T-cell (primary cell): ENCODE measurements around the gene NSMCE4A. TPM values are rescaled to one million over a fixed set of nuclear protein-coding genes. Genes with fewer than 3 reads are reported as not detected.
"Not testable (repeated sequence)": the region's sequence is repeated elsewhere in the genome, so short reads cannot be mapped to it uniquely, and the experiment has no call there.

Source experiments
- ATAC-seq, 4 experiments: fragments of 200-7000 bp in 3 of 4; fragments of 150-1000 bp in 1 of 4; cut with Tn5 transposase; replicated peaks in 1 of 4; 1 replicate in 3 of 4; 2 replicates in 1 of 4; pipeline ENCODE4 v1.10.0; 2021; ENCODE audit warnings: moderate library complexity in 3 of 4, mild to moderate bottlenecking in 2 of 4, moderate number of reproducible peaks in 1 of 4
- CTCF ChIA-PET, 2 donors: fragments of 300-600 bp; sonication (Branson Sonifier 250); formaldehyde crosslinking; loops; one replicate each; lab custom pipeline; 2022; ENCODE audit warnings: antibody characterized with exemption in 2 of 2; lab: Charles Lee
- POLR2A ChIA-PET, 2 donors: fragments of 300-600 bp; sonication (Branson Sonifier 250); formaldehyde crosslinking; loops; one replicate each; lab custom pipeline; 2022; ENCODE audit warnings: antibody characterized with exemption in 2 of 2; lab: Charles Lee
- DNase-seq, 35 experiments: peaks; one replicate each; pipeline versions ENCODE4 v3.0.0 to v3.0.0-alpha.2; 2013 to 2023
- H3K27ac ChIP-seq: one replicate; pipeline ENCODE4 v1.5.1; 2013; ENCODE audit warnings: low read length
- H3K27me3 ChIP-seq, 2 experiments: replicated peaks in 1 of 2; 1 replicate in 1 of 2; 2 replicates in 1 of 2; pipeline versions ENCODE4 v1.6.1 to v1.7.0; 2013; ENCODE audit warnings: low read length in 1 of 2, mixed read lengths in 1 of 2; ENCODE audit not compliant: control insufficient read depth in 2 of 2, insufficient read depth in 2 of 2; ENCODE audit errors: extremely low read depth in 1 of 2
- H3K36me3 ChIP-seq, 2 donors: 1 replicate in 1 of 2; 2 replicates in 1 of 2; pipeline versions ENCODE4 v1.6.1 to v1.7.0; 2013; ENCODE audit warnings: low read length in 1 of 2; ENCODE audit not compliant: control insufficient read depth in 2 of 2, insufficient read depth in 1 of 2; ENCODE audit errors: extremely low read depth in 1 of 2
- H3K4me1 ChIP-seq, 2 experiments: 1 replicate in 1 of 2; 2 replicates in 1 of 2; pipeline versions ENCODE4 v1.6.1 to v1.7.0; 2013; ENCODE audit warnings: low read length in 2 of 2, mixed read lengths in 1 of 2; ENCODE audit not compliant: insufficient read depth in 2 of 2, control insufficient read depth in 1 of 2; ENCODE audit errors: extremely low read depth in 1 of 2
- H3K4me3 ChIP-seq, 2 donors: 1 replicate in 1 of 2; 2 replicates in 1 of 2; pipeline versions ENCODE4 v1.5.1 to v1.7.0; 2013; ENCODE audit warnings: mild to moderate bottlenecking in 2 of 2, low read length in 1 of 2, moderate library complexity in 1 of 2; ENCODE audit not compliant: control insufficient read depth in 1 of 2; ENCODE audit errors: extremely low read depth in 1 of 2
- H3K9me3 ChIP-seq: 2 replicates; pipeline ENCODE4 v1.7.0; 2013
- H3K27ac Mint-ChIP-seq, 2 donors: one replicate each; pipeline ENCODE4 v1.8.0; 2020 to 2021; ENCODE audit warnings: mild to moderate bottlenecking in 2 of 2, mixed read lengths in 2 of 2
- H3K27me3 Mint-ChIP-seq, 2 donors: one replicate each; pipeline ENCODE4 v1.8.0; 2021 to 2022; ENCODE audit warnings: mixed read lengths in 2 of 2
- H3K36me3 Mint-ChIP-seq: one replicate; pipeline ENCODE4 v1.8.0; 2021; ENCODE audit warnings: mixed read lengths
- H3K4me1 Mint-ChIP-seq, 3 donors: one replicate each; pipeline ENCODE4 v1.8.0; 2020 to 2022; ENCODE audit warnings: mixed read lengths in 3 of 3, mild to moderate bottlenecking in 1 of 3
- H3K4me3 Mint-ChIP-seq, 3 donors: one replicate each; pipeline ENCODE4 v1.8.0; 2020 to 2022; ENCODE audit warnings: mild to moderate bottlenecking in 3 of 3, mixed read lengths in 3 of 3, moderate library complexity in 3 of 3
- H3K9me3 Mint-ChIP-seq, 3 donors: one replicate each; pipeline ENCODE4 v1.8.0; 2020 to 2022; ENCODE audit warnings: mixed read lengths in 3 of 3
- WGBS: methylation state at CpG from one replicate; pipeline ENCODE4 v1.1.5; 2013; ENCODE audit warnings: missing lambda C conversion rate; ENCODE audit not compliant: insufficient coverage; 5-methylcytosine and 5-hydroxymethylcytosine counted together
- total RNA-seq, 35 experiments: library from RNA in 6 of 35; stranded (reverse) in 6 of 35; fragments of 120-200 nt in 1 of 35; gene quantifications; one replicate each; pipeline versions ENCODE4 v1.2.1 to v1.2.4 and lab custom pipeline; 2013 to 2026

NSMCE4A gene
- total RNA-seq, 5 donors from 2014 or later (not counting 1 experiment from before 2014, with no cell fraction given), result 41.6 to 79.7 (median 77.5) TPM

DNA sequence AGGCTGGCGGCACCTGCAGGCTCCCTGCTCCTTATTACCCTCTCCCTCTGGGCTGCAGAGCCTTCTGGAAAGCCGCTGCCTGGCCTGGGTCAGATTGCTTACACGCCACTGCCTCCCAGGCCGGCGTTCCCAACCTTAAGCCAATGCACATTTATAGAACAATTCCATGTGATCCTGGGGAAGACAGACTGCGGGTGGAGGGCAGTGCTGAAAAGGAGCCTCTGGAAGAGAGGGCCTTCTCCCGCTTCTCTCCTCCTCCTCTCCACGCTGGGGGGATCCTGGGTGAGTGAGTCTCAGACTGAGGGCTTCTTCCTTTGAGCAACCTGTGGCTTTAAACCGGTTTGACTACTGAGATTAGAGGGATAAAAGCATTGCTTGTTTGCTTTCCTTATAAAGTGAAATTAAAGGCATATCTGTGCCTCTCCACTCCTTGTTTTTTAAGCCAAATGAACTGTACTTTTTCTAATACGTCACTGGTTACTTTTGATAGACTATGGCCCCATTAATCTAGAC, 19.5 kb upstream of the NSMCE4A start:
- WGBS, result 60% methylated on average over 1 of the region's 10 CpGs
- POLR2A ChIA-PET, result no interaction called here
- no peaks in the 10 kb centered on the region for H3K36me3 ChIP-seq
- Mint-ChIP-seq H3K27me3 (peaks cover 24 to 28% of the 10 kb centered on the region in 2 donors), H3K36me3 (no peaks in the 10 kb centered on the region), H3K27ac (no peak overlapping the region), H3K4me3 (no peak overlapping the region), H3K9me3 (peaks cover 0 to 1% (median 0%) of the 10 kb centered on the region in 3 donors), H3K4me1 (peaks cover 0 to 6% (median 5%) of the 10 kb centered on the region in 3 donors)
- ATAC-seq, result no peak
- no peak overlapping the region for H3K27ac ChIP-seq
- no peaks in the 10 kb centered on the region for H3K9me3 ChIP-seq
- CTCF ChIA-PET, result no interaction called here
- no peaks in the 10 kb centered on the region for H3K4me1 ChIP-seq
- no peak for DNase-seq
- peaks cover 0 to 26% of the 10 kb centered on the region in 2 experiments for H3K27me3 ChIP-seq
- no peak overlapping the region for H3K4me3 ChIP-seq

- H3K4me1 ChIP-seq, H3K36me3 ChIP-seq, POLR2A ChIA-PET, DNase-seq, H3K4me3 ChIP-seq, H3K27ac Mint-ChIP-seq, H3K9me3 Mint-ChIP-seq, H3K4me1 Mint-ChIP-seq, CTCF ChIA-PET, H3K4me3 Mint-ChIP-seq, H3K27ac ChIP-seq, ATAC-seq, H3K36me3 Mint-ChIP-seq, H3K9me3 ChIP-seq: not testable (repeated sequence)
- H3K27me3 Mint-ChIP-seq, result peaks cover 32 to 40% of the 10 kb centered on the region in 2 donors
- H3K27me3 ChIP-seq, result peaks cover 0 to 25% of the 10 kb centered on the region in 2 experiments
- WGBS, result no CpG with 5 or more reads among the region's 4 CpGs
These were observed 16.7 kb upstream of the NSMCE4A start for GRCh38 chr10:121991727-121992126.

DNA sequence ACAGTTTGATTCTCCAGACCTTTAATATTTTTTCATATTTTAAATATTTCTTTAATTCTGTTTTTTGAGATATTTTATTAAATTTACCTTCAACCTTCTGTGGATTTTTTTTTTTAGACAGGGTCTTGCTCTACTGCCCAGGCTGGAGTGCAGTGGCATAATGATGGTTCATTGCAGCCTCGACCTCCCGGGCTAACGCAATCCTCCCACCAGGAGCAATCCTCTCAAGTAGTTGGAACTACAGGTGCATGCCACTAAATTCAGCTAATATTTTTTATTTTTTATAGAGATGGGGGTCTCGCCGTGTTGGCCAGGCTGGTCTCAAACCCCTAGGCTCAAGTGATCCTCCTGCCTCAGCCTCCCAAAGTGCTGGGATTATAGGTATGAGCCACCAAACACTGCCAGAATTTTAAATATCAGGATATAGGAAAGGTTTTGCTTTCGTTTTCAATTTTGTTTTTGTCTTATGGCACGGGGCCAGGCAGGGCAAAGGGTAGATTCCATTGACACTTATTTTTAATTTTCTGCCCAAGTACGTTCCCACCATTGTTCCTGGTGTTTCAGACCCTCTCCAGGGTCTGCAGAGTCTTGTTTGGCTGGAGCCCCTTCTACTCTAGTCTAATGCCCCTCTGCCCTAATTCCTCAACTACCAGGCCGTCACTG, 15.1 kb upstream of the NSMCE4A start:
- H3K27me3 Mint-ChIP-seq, result peaks cover 28% of the 10 kb centered on the region in 2 donors

GRCh38 chr10:121988361-121989324, 13.6 kb upstream of the NSMCE4A start, which contains the start of gene TACC2:
TACC2 (plus strand) TSS chr10:121989163; CDS start chr10:122021982, 32,819 bp downstream.
- WGBS, result 79% methylated on average over 8 of the region's 15 CpGs

More for the DNA sequence above, 15.1 kb upstream of the NSMCE4A start:
- Histone ChIP-seq H3K36me3 (no peaks in the 10 kb centered on the region), H3K27ac (no peak overlapping the region), H3K27me3 (peaks cover 0 to 20% of the 10 kb centered on the region in 2 experiments), H3K4me3 (no peak overlapping the region), H3K4me1 (no peaks in the 10 kb centered on the region), H3K9me3 (no peaks in the 10 kb centered on the region)
- ChIA-PET CTCF (no interaction called here), POLR2A (no interaction called here)
- WGBS, result 29% methylated on average over 1 of the region's 9 CpGs
- DNase-seq (no peak), ATAC-seq (no peak)
- Mint-ChIP-seq H3K9me3 (peaks cover 0 to 5% (median 4%) of the 10 kb centered on the region in 3 donors), H3K36me3 (no peaks in the 10 kb centered on the region), H3K4me3 (no peak overlapping the region), H3K4me1 (peaks cover 0 to 6% (median 5%) of the 10 kb centered on the region in 3 donors), H3K27ac (no peak overlapping the region)

DNA sequence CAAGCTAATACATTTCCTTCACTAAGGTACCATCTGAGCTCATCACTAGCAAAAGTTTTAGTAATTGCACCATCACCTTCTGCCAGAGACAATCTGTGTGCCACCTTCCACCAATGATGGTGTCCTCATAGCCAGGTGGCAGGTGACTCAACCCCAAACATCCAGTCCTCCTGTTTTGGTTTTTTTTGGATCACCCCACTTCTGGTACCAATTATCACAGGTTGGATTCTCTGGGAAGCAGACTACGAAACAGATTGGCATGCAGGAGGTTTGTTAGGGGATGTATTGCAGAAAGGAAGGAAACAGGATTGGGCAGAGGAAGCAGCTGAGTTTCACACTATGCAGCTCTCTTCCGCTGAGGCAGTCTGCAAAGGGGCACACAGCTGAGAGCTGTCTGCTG, 9.4 kb upstream of the NSMCE4A start:
- Mint-ChIP-seq H3K9me3 (peaks cover 15 to 22% (median 21%) of the 10 kb centered on the region in 3 donors), H3K4me1 (no peaks in the 10 kb centered on the region), H3K4me3 (no peak overlapping the region), H3K27ac (no peak overlapping the region), H3K36me3 (peaks cover 12% of the 10 kb centered on the region), H3K27me3 (peaks cover 17 to 19% of the 10 kb centered on the region in 2 donors)
- Histone ChIP-seq H3K27me3 (peaks cover 0 to 12% of the 10 kb centered on the region in 2 experiments), H3K27ac (no peak overlapping the region), H3K4me3 (no peak overlapping the region), H3K36me3 (no peaks in the 10 kb centered on the region), H3K4me1 (no peaks in the 10 kb centered on the region), H3K9me3 (no peaks in the 10 kb centered on the region)
- 100% methylated on average over 1 of the region's 2 CpGs for WGBS
- ChIA-PET POLR2A (interaction anchor here in 1 of 2 donors (0.5 kb wide), 1 partner anchor 952 kb away, joined by 3 read pairs; no protein-coding TSS in a partner anchor), CTCF (interaction anchor here in 1 of 2 donors (0.7 kb wide), 1 partner anchor 482 kb away, joined by 6 read pairs; no protein-coding TSS in a partner anchor)
- no peak for ATAC-seq
- DNase-seq, result no peak

More at GRCh38 chr10:121988361-121989324, 13.6 kb upstream of the NSMCE4A start, which contains the start of gene TACC2:
- peaks cover 12% of the 10 kb centered on the region for H3K36me3 Mint-ChIP-seq
- H3K27me3 Mint-ChIP-seq, result peaks cover 22 to 24% of the 10 kb centered on the region in 2 donors
- no peak for ATAC-seq
- Histone ChIP-seq H3K27me3 (peaks cover 0 to 16% of the 10 kb centered on the region in 2 experiments), H3K36me3 (no peaks in the 10 kb centered on the region), H3K9me3 (no peaks in the 10 kb centered on the region), H3K4me3 (no peak within 1 kb of the TSS), H3K27ac (no peak within 1 kb of the TSS), H3K4me1 (no peaks in the 10 kb centered on the region)
- H3K9me3 Mint-ChIP-seq, result peaks cover 14 to 20% (median 17%) of the 10 kb centered on the region in 3 donors
- no peak within 1 kb of the TSS for H3K27ac Mint-ChIP-seq
- CTCF ChIA-PET, result interaction anchor here in 1 of 2 donors (0.7 kb wide), 1 partner anchor 1046 kb away, joined by 5 read pairs; no protein-coding TSS in a partner anchor
- H3K4me3 Mint-ChIP-seq, result no peak within 1 kb of the TSS
- no peak for DNase-seq
- POLR2A ChIA-PET, result no interaction called here
- H3K4me1 Mint-ChIP-seq, result peaks cover 0 to 6% (median 5%) of the 10 kb centered on the region in 3 donors

DNA sequence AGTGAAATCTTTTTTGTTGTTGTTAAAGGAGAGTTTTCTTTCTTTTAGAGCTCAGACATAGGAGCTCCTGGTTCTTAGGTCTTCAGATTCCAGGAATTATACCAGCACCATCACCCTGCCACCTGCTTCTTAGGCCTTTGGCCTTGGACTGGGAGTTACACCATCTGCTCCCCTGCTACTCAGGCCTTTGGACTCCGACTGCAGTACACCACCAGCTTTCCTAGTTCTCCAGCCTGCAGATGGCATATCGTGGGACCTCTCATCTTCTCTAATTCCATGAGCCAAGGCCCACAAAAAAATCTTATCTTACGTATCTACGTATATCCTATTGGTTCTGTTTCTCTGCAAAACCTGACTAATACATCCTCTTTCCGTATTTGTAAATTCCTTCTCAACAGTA, 8.8 kb upstream of the NSMCE4A start:
- Mint-ChIP-seq H3K36me3 (peaks cover 12% of the 10 kb centered on the region), H3K9me3 (peaks cover 15 to 22% (median 21%) of the 10 kb centered on the region in 3 donors), H3K4me1 (no peaks in the 10 kb centered on the region), H3K27ac (no peak overlapping the region), H3K4me3 (no peak overlapping the region), H3K27me3 (peaks cover 17 to 19% of the 10 kb centered on the region in 2 donors)
- peaks cover 0 to 10% of the 10 kb centered on the region in 2 experiments for H3K27me3 ChIP-seq
- no peaks in the 10 kb centered on the region for H3K4me1 ChIP-seq
- DNase-seq (no peak), ATAC-seq (no peak)
- no peaks in the 10 kb centered on the region for H3K36me3 ChIP-seq
- POLR2A ChIA-PET, result no interaction called here
- H3K4me3 ChIP-seq, result no peak overlapping the region
- no peaks in the 10 kb centered on the region for H3K9me3 ChIP-seq
- no peak overlapping the region for H3K27ac ChIP-seq
- CTCF ChIA-PET, result no interaction called here
- 93% methylated on average over 5 of the region's 5 CpGs for WGBS
